NCI-H1092 treated with DMSO at 0.1 percent for 48 hours (cell line): ENCODE data around the gene NBPF11.
"Not testable (repeated sequence)": the region's sequence is repeated elsewhere in the genome, so short reads cannot be mapped to it uniquely, and the experiment has no call there.

Experiments
- DNase-seq: peaks from one replicate; lab custom pipeline; 2025; lab: John Stamatoyannopoulos, UW

NBPF11 gene

GRCh38 chr1:148149050-148149815 is 2.8 kb downstream of the NBPF11 start:
- not testable (repeated sequence) for DNase-seq

GRCh38 chr1:148147052-148147838 is 4.8 kb downstream of the NBPF11 start:
- DNase-seq: not testable (repeated sequence)

GRCh38 chr1:148146191-148146997 is 5.7 kb downstream of the NBPF11 start:
- not testable (repeated sequence) for DNase-seq

- not testable (repeated sequence) for DNase-seq
These were observed 8.9 kb downstream of the NBPF11 start for GRCh38 chr1:148143223-148143622.

GRCh38 chr1:148141936-148142335 is 10.1 kb downstream of the NBPF11 start:
- not testable (repeated sequence) for DNase-seq

GRCh38 chr1:148138606-148139005 is 13.5 kb downstream of the NBPF11 start:
- not testable (repeated sequence) for DNase-seq

GRCh38 chr1:148122341-148122740 is 29.7 kb downstream of the NBPF11 start:
- DNase-seq: not testable (repeated sequence)

GRCh38 chr1:148120395-148120794 is 31.7 kb downstream of the NBPF11 start:
- not testable (repeated sequence) for DNase-seq

- DNase-seq: not testable (repeated sequence)
These were observed 56.3 kb downstream of the NBPF11 start for GRCh38 chr1:148095732-148096131.

GRCh38 chr1:148086196-148086595 is 65.9 kb downstream of the NBPF11 start:
- not testable (repeated sequence) for DNase-seq

GRCh38 chr1:148081205-148081604 is 70.9 kb downstream of the NBPF11 start:
- DNase-seq: not testable (repeated sequence)

GRCh38 chr1:148078632-148079519 is 73.2 kb downstream of the NBPF11 start:
- not testable (repeated sequence) for DNase-seq

- not testable (repeated sequence) for DNase-seq
These were observed 74.0 kb downstream of the NBPF11 start for GRCh38 chr1:148078090-148078489.

- not testable (repeated sequence) for DNase-seq
These were observed 74.6 kb downstream of the NBPF11 start for GRCh38 chr1:148077458-148077857.

- not testable (repeated sequence) for DNase-seq
These were observed 78.7 kb downstream of the NBPF11 start for GRCh38 chr1:148073392-148073791.

- DNase-seq: not testable (repeated sequence)
These were observed 83.5 kb downstream of the NBPF11 start for GRCh38 chr1:148068606-148069005.

- DNase-seq: not testable (repeated sequence)
These were observed 83.9 kb downstream of the NBPF11 start for GRCh38 chr1:148068201-148068600.

GRCh38 chr1:148060294-148060701 is 91.8 kb downstream of the NBPF11 start:
- DNase-seq: not testable (repeated sequence)

GRCh38 chr1:148057384-148057783 is 94.7 kb downstream of the NBPF11 start:
- DNase-seq: not testable (repeated sequence)
